B cell (primary cell): ENCODE data around the gene AIG1.

Experiments used
- CTCF ChIP-seq: fragments of 200-600 bp; IDR thresholded peaks from one replicate; pipeline ENCODE4 v1.8.0; 2022; ENCODE audit warnings: antibody characterized with exemption, mild to moderate bottlenecking
- EZH2 ChIP-seq: IDR thresholded peaks from 2 replicates; pipeline ENCODE4 v1.6.1; 2012; ENCODE audit warnings: borderline replicate concordance, low read depth, mild to moderate bottlenecking, moderate library complexity, low read length; ENCODE audit not compliant: insufficient read depth, poor library complexity, severe bottlenecking

GRCh38 chr6:143337201-143337949, 276.7 kb downstream of the AIG1 start:
- peak; percentile 59 for TF ChIP-seq CTCF
- no peak for TF ChIP-seq EZH2
